ENCODE data around the gene FHAD1. TPM values are rescaled to one million over a fixed set of nuclear protein-coding genes. Genes with fewer than 3 reads are reported as not detected.

The FHAD1 gene
- total RNA-seq, 1 donor from 2014 or later: not detected

GRCh38 chr1:15214527-15214926, 32.5 kb upstream of the FHAD1 start:
- DNase-seq (ENCODE audit: low read depth) (no peak), FAIRE-seq (no peak)
- no peak for TF ChIP-seq CTCF (IDR thresholded peaks at IDR 0.05; ENCODE audit: insufficient read depth, low read length, severe bottlenecking)
- H3K36me3 ChIP-seq (ENCODE audit: control insufficient read depth, insufficient read depth, low read length): peaks cover 5% of the 10 kb centered on the region
- no peak overlapping the region for H3K4me3 ChIP-seq (ENCODE audit: low read depth, low read length)
- H3K27me3 ChIP-seq (ENCODE audit: control insufficient read depth, insufficient read depth, low read length): no peaks in the 10 kb centered on the region

- TF ChIP-seq CTCF (IDR thresholded peaks at IDR 0.05; ENCODE audit: insufficient read depth, low read length, severe bottlenecking): no peak
- no peak overlapping the region for H3K4me3 ChIP-seq (ENCODE audit: low read depth, low read length)
- DNase-seq (ENCODE audit: low read depth): no peak
- H3K27me3 ChIP-seq (ENCODE audit: control insufficient read depth, insufficient read depth, low read length): no peaks in the 10 kb centered on the region
- no peak for FAIRE-seq
- H3K36me3 ChIP-seq (ENCODE audit: control insufficient read depth, insufficient read depth, low read length): peaks cover 5% of the 10 kb centered on the region
Observed at GRCh38 chr1:15215116-15215515, 31.9 kb upstream of the FHAD1 start.

DNA sequence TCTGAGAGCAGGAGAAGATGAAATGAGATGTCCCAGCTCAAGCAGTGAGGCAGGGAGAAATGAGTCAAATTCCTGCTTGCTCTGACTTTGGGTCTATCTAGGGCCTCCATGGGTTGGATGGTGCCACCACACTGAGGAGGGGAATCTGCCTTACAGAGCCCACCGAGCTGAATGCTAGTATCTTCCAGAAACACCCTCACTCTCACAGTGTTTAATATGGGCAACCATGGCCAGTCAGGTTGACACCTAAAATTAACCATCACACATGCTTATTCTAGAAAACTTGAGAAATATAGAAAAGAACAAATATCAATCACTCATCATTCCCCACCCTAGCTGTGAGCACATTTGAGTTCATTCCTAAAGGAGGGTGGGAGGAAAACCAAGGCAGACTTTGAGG, 29.4 kb upstream of the FHAD1 start:
- no peak for DNase-seq (ENCODE audit: low read depth)
- peaks cover 5% of the 10 kb centered on the region for H3K36me3 ChIP-seq (ENCODE audit: control insufficient read depth, insufficient read depth, low read length)
- no peaks in the 10 kb centered on the region for H3K27me3 ChIP-seq (ENCODE audit: control insufficient read depth, insufficient read depth, low read length)
- H3K4me3 ChIP-seq (ENCODE audit: low read depth, low read length): no peak overlapping the region
- no peak for TF ChIP-seq CTCF (IDR thresholded peaks at IDR 0.05; ENCODE audit: insufficient read depth, low read length, severe bottlenecking)
- no peak for FAIRE-seq

DNA sequence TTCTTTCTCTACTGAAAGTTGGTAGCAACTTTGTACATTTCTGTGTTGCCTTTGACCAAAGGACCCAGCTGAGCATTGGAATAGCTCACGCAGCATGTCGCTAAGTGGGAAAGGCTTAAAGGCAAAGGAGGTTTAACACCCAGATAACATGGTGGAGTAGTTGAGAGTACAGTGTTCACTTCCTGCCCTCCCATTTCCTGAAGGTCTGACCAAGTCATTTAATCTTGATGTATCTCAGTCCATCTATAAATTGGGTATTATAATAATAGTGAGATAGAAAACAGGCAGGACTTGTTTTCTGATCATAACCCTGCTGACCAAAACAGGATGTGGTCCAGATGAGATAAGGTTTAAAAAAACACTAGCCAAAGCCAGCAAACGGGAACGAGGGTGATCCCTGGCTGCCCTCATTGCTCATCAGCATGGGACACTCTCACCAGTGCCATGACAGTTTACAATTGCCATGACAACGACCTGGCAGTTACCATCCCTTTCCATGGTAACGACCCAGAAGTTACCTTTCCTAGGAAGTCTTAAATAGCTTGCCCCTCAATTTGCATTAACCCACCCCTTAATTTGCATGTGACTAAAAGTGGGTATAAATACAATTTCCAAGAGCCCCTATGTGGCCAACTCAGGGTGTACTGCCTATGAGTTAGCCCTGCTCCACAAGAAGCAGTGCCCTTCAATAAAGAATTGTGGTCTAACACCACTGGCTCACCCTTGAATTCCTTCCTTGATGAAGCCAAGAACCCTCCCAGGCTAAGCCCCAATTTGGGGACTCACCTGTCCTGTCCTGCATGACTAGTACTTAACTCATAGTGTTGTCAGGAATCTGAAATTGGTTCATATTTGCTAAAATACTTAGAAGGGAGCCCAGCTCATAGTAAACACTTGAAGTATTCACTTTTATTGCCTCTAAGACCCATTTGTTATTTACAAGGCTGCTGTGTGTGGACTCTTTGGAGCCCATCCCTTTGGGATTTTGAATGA, 28.4 kb upstream of the FHAD1 start:
- no peak for FAIRE-seq
- TF ChIP-seq CTCF (IDR thresholded peaks at IDR 0.05; ENCODE audit: insufficient read depth, low read length, severe bottlenecking): no peak
- Histone ChIP-seq H3K27me3 (ENCODE audit: control insufficient read depth, insufficient read depth, low read length) (no peaks in the 10 kb centered on the region), H3K4me3 (ENCODE audit: low read depth, low read length) (no peak overlapping the region), H3K36me3 (ENCODE audit: control insufficient read depth, insufficient read depth, low read length) (peaks cover 5% of the 10 kb centered on the region)
- DNase-seq (ENCODE audit: low read depth): peak; percentile 31

GRCh38 chr1:15219280-15220023, 27.6 kb upstream of the FHAD1 start:
- TF ChIP-seq CTCF (IDR thresholded peaks at IDR 0.05; ENCODE audit: insufficient read depth, low read length, severe bottlenecking): no peak

More at GRCh38 chr1:15219280-15220023, 27.6 kb upstream of the FHAD1 start:
- Histone ChIP-seq H3K27me3 (ENCODE audit: control insufficient read depth, insufficient read depth, low read length) (no peaks in the 10 kb centered on the region), H3K36me3 (ENCODE audit: control insufficient read depth, insufficient read depth, low read length) (peaks cover 5% of the 10 kb centered on the region), H3K4me3 (ENCODE audit: low read depth, low read length) (no peak overlapping the region)
- FAIRE-seq (no peak), DNase-seq (ENCODE audit: low read depth) (no peak)

Data from bronchial epithelial cell (primary cell).